Esophagus squamous epithelium (tissue), 4 donors: Measurements from ENCODE around the gene CDC42BPA.

Source experiments
- CTCF ChIP-seq, 6 experiments: fragments of 450-650 bp in 4 of 6; fragments of 200-600 bp in 2 of 6; sonication (generic) in 2 of 6; IDR thresholded peaks; one replicate each; pipeline ENCODE4 v1.5.1; 2016 to 2019; ENCODE audit warnings: antibody characterized with exemption in 6 of 6, mild to moderate bottlenecking in 4 of 6, moderate library complexity in 4 of 6
- POLR2A ChIP-seq, 4 donors: fragments of 450-650 bp; IDR thresholded peaks; one replicate each; pipeline ENCODE4 v1.6.1; 2017; ENCODE audit warnings: antibody characterized with exemption in 4 of 4, mild to moderate bottlenecking in 4 of 4, moderate library complexity in 3 of 4

- TF ChIP-seq CTCF (IDR thresholded peaks at IDR 0.05) = no peak
- TF ChIP-seq POLR2A (IDR thresholded peaks at IDR 0.05) = no peak
These were observed 31.7 kb upstream of the CDC42BPA start for GRCh38 chr1:227349967-227350366.
